Epithelial cell of proximal tubule (primary cell): ENCODE results near the gene ASS1. TPM values are rescaled to one million over a fixed set of nuclear protein-coding genes. Genes with fewer than 3 reads are reported as not detected.

Experiments used
- DNase-seq: peaks from one replicate; pipeline ENCODE4 v3.0.0-alpha.2; 2011; ENCODE audit warnings: low read depth
- H3K4me3 ChIP-seq: 2 replicates; pipeline ENCODE4 v1.5.1; 2011; ENCODE audit warnings: low read depth, mild to moderate bottlenecking, low read length
- total RNA-seq: library from RNA; depleted of rRNA; stranded (reverse); fragments of >200 nt; gene quantifications from 2 replicates; pipeline ENCODE4 v1.2.3, GENCODE V29; 2015
- TF ChIP-seq, protein P1 (sequence below): conservative IDR thresholded peaks from 2 replicates; pipeline ENCODE4 v1.5.1; 2012; ENCODE audit warnings: low read depth, mild to moderate bottlenecking, low read length

Gene ASS1
- total RNA-seq, 1 donor from 2014 or later: 9.4 TPM

GRCh38 chr9:130488621-130489330 is 44.0 kb downstream of the ASS1 start:
- H3K4me3 ChIP-seq: no peak overlapping the region
- TF ChIP-seq, protein P1, sequence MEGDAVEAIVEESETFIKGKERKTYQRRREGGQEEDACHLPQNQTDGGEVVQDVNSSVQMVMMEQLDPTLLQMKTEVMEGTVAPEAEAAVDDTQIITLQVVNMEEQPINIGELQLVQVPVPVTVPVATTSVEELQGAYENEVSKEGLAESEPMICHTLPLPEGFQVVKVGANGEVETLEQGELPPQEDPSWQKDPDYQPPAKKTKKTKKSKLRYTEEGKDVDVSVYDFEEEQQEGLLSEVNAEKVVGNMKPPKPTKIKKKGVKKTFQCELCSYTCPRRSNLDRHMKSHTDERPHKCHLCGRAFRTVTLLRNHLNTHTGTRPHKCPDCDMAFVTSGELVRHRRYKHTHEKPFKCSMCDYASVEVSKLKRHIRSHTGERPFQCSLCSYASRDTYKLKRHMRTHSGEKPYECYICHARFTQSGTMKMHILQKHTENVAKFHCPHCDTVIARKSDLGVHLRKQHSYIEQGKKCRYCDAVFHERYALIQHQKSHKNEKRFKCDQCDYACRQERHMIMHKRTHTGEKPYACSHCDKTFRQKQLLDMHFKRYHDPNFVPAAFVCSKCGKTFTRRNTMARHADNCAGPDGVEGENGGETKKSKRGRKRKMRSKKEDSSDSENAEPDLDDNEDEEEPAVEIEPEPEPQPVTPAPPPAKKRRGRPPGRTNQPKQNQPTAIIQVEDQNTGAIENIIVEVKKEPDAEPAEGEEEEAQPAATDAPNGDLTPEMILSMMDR: no peak
- no peak for DNase-seq

GRCh38 chr9:130490981-130491380 is 46.2 kb downstream of the ASS1 start:
- DNase-seq: no peak
- TF ChIP-seq, protein P1: no peak
- no peak overlapping the region for H3K4me3 ChIP-seq

DNA sequence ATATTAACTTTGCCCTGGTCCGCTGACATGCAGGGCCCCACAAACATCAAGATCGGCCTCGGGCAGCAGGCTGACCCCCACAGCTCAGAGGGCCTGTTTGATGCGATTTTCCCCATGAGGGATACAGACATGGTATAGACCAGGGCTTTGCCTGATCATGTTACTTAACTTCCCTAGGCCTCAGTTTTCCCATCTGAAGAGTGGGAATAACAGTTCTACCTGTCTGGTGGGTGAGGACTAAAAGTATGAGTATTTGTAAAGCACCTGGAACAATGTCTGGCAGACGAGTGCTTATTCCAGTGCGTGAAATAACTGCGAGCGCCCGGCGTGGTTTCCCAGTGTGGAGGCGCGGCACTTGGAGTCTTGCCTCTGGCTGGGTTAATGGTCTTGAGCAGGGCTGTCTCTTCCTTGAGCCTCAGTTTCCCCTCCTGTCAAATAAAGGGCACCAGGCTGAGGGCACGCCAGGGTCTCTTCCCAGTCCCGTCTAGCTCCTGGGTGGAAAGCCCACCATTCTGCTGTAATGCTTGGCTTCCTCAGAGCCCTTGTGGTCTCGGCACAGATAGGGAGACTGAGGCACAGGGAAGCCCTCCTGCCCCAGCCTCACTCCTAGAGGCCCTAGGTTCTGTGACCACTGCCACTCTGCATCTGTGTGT is 47.2 kb downstream of the ASS1 start:
- no peak overlapping the region for H3K4me3 ChIP-seq
- TF ChIP-seq, protein P1: no peak
- DNase-seq: no peak

- no peak for DNase-seq
- TF ChIP-seq, protein P1: no peak
- no peak overlapping the region for H3K4me3 ChIP-seq
Measured at GRCh38 chr9:130493021-130493420, 48.3 kb downstream of the ASS1 start.

- TF ChIP-seq, protein P1: no peak
- DNase-seq: no peak
- no peak overlapping the region for H3K4me3 ChIP-seq
Measured at GRCh38 chr9:130493476-130493875, 48.7 kb downstream of the ASS1 start.

GRCh38 chr9:130495067-130495466 is 50.3 kb downstream of the ASS1 start:
- DNase-seq: no peak
- TF ChIP-seq, protein P1: no peak
- no peak overlapping the region for H3K4me3 ChIP-seq

DNA sequence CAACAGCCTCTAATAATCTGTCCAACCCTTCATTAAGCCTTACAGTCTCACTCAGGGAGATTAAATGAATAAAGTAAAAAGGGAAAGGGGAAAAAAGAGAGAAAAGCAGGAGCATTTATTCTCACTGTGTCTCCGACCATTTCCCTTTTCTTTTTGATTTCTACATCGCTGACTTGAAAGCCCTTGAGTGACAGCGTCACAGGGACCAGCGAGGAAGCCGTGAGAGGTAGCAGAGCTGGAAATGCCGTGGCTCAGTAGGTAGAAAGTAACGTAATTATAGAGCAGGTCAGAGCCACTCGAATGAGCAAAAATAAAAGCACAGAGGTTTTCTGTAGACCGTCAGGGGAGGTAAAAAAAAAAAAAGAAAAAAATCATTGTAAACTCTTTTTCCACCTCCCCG is 52.4 kb downstream of the ASS1 start:
- no peak overlapping the region for H3K4me3 ChIP-seq
- DNase-seq: no peak
- TF ChIP-seq, protein P1: no peak
